ENCODE measurements around the gene ZACN.

ZACN gene

DNA sequence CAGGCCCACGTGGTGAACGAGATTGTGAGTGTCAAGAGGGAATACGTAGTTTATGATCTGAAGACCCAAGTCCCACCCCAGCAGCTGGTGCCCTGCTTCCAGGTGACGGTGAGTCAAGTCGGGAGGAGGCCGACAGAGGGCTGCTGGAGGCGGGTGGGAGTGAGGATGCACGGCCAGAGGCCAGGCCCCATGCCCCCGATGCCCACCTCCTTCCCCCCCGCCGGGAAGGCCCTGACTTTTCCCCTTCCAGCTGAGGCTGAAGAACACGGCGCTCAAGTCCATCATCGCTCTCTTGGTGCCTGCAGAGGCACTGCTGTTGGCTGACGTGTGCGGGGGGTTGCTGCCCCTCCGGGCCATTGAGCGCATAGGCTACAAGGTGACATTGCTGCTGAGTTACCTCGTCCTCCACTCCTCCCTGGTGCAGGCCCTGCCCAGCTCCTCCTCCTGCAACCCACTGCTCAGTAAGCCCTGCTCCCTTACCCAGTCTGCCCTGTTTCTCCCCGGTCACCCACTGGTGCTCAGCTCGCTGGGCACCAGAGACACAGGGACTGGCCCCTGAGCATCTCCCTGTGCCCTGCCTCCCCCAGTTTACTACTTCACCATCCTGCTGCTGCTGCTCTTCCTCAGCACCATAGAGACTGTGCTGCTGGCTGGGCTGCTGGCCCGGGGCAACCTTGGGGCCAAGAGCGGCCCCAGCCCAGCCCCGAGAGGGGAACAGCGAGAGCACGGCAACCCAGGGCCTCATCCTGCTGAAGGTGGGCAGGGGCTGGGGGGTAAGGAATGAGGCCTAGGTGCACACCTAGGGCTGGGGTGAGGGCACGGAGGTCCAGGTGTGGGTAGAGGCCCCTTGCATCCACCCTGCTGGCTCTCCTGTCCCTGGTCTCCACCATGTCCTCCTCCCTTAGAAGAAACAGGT lies 2.6 kb downstream of the ZACN start:
- DNase-seq (ENCODE audit: low read depth in 4 of 4, low spot score in 1 of 4), result no peak

GRCh38 chr17:76082326-76083251 lies 3.6 kb downstream of the ZACN start:
- DNase-seq (ENCODE audit: low read depth in 4 of 4, low spot score in 1 of 4), result no peak

GRCh38 chr17:76083536-76084182 lies 4.7 kb downstream of the ZACN start:
- DNase-seq (ENCODE audit: low read depth in 4 of 4, low spot score in 1 of 4), result no peak

GRCh38 chr17:76085066-76085730 lies 6.2 kb downstream of the ZACN start:
- no peak for DNase-seq (ENCODE audit: low read depth in 4 of 4, low spot score in 1 of 4)

- DNase-seq (ENCODE audit: low read depth in 4 of 4, low spot score in 1 of 4), result no peak
Observed at GRCh38 chr17:76085731-76086366, 6.9 kb downstream of the ZACN start.

- no peak for DNase-seq (ENCODE audit: low read depth in 4 of 4, low spot score in 1 of 4)
Observed at GRCh38 chr17:76086384-76086783, 7.4 kb downstream of the ZACN start.

GRCh38 chr17:76087531-76087930 lies 8.5 kb downstream of the ZACN start:
- DNase-seq (ENCODE audit: low read depth in 4 of 4, low spot score in 1 of 4), result no peak

DNA sequence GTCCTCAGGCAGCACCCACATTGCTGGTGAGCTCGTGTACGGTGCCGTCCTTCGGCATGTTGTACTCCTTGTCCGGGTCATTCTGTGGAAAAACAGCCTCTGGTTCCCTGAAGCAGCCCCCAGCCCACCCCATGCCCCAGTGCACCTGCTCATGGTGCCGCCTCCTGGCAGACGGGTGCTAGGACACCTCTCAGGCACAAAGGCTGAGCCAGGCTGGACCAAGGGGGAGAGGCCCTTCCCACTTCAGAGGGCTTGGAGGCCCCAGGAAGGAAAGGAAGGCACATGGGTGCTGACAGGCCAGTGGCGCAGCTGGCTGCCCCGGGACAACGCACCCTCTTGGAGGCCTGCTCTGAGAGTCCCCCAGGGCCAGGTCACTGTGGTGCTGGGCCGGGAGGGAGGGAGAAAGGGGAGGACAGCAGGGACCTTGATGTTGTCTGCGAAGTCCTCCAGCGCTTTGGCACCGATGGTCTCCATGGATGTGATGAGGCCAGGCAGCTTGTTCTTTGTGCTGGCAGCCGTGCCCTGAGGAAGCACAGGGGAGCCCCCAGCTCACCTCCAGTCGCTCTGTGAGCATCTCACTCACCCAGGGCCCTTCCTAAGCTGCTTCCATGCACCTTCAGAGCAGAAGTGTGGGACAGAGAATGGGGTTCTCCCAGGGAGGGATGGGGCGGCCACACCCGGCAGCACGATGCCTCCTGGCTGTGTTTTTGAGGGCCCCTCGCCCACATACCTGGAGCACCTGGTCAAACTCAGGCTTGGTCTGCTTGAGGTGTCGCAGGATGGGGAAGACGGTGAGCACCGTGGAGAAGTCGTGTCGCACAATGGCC lies 9.3 kb downstream of the ZACN start:
- DNase-seq (ENCODE audit: low read depth in 4 of 4, low spot score in 1 of 4), result no peak

DNA sequence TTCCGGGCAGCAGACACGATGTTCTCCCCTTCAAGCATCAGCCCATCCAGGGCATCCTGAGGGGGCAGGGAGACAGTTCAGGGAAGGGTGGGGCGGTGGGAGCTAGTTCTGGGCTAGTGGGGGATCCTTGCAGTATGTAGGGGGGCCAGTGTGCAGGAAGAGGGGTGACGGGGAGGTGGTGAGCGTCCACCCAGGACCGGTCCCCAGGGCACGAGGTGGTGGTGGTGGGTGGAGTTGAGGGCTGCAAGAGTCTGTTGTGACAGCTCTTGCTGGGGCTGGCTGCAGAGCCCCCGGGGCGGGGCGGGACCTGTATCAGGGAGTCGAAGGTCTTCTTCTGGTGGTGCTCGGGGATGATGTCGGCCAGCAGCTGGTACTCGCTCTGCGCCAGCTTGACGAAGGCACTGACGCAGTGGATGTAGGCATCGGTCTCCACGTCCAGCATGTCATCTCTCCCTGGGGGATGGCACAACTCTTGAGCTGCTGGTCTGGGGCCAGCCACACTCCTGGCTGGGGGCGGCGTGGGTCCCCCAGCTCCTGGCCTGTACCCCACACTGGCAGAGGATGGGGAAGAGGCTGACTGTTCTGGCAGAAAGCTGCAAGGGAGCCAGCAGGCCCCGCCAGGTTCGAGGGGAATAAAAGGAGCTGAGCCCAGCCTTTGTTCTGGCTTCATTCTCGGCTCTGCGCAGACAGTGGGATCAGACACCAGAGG lies 10.0 kb downstream of the ZACN start:
- no peak for DNase-seq (ENCODE audit: low read depth in 4 of 4, low spot score in 1 of 4)

DNA sequence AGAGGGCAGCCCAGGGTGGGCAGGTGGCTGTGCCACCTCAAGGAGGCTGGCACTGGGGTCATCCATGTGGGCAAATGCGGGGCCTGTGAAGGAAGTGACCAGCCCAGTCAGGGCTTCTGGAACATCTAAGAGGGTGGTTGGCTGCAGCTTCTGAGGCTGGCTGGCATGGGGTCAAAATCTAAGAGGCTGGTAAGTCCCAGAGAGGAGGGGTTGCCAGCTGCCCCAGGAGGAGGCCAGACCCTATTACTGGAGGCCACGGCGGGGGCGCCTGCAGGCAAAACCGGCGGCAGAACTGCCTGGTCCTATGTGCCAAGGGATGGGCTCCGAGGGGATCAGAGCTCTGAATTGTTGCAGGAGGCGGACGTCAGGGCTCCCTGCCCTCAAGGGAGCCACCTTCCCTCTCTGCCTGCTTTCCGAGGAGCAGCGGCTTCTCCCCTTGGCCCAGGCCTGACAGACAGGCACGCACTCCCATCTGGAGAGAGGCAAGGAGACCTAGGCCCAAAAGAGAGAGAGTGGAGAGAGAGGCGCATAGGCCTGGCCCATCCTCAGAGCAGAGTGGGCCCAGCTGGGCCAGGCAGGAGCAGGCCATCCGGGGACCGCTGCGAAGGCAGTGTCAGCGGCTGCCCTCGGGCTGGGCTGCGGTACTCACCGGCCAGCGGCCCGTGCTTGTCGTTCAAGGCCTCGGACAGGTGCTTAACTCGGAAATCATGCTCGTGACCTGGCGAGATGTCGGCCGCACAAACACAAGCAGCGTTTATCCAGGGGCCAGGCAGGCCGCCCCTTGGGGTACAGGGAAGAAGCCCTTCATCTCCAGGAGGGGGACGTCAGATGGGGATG lies 10.9 kb downstream of the ZACN start:
- no peak for DNase-seq (ENCODE audit: low read depth in 4 of 4, low spot score in 1 of 4)

DNA sequence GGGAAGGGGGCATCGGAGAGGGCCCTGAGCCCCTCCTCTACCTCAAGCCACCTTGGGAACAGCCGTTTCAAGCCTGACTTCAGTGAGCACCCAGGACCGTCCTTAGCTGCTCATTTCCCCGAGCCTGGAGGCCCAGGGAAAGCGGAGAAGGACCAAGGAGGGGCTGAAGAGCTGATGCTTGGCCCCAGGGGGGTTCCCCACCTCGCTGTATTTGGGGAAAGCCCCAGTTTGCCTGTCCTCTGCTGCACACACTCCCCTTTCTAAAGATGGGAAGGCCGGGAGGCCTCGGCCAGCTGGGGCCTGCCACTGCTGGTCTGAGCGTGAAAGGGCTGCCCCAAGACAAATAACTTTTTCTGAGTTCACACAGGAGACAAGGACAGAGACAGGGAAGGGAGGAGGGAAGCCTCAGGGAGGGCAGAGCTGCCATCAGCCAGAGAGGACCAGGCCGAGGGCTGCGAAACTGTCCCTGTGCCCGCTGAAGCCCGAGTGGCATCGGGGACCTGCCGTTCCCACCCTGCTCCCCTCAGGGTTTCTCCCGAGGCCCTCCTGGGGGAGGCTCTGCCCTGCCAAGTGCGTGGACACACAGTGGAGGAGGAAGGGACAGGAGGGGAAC lies 11.6 kb downstream of the ZACN start:
- DNase-seq (ENCODE audit: low read depth in 4 of 4, low spot score in 1 of 4), result no peak

DNA sequence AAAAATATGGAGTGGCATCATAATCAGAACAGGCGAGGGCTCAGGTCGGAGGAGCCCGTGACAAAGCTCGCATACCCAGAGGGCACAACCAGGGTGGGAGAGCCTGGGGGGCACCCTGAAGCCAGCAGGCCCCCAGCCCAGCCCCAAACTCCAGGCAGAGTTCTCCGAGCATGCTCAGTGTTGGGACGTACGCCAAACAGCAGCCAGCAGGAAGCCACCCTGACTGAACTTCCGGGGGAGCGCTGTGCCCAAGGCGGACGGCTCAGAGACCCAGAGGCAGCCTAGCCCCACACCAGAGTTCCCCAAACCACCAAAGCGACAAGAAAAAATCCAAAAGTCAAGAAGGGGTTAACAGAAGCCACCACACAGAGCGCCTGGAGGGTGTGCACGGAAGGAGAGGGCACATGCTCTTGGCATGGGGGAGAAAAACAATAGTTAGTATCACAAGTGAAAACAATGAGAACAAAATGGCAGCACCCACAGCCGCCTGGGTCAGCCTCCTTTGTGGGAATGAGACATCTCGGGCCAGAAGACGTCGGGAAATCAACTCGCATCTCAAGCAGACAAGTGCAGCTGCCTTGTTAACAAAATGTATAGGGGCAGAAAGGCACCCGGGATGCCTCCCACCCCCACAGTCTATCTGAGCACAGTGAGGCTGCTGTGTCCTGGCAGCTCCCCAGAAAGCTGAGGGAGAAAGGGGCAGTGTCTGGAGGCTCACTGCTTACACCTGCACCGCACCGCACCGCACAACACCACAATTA lies 12.7 kb downstream of the ZACN start:
- DNase-seq (ENCODE audit: low read depth in 4 of 4, low spot score in 1 of 4), result no peak

GRCh38 chr17:76092526-76093413 lies 13.8 kb downstream of the ZACN start:
- DNase-seq (ENCODE audit: low read depth in 4 of 4, low spot score in 1 of 4), result no peak

DNA sequence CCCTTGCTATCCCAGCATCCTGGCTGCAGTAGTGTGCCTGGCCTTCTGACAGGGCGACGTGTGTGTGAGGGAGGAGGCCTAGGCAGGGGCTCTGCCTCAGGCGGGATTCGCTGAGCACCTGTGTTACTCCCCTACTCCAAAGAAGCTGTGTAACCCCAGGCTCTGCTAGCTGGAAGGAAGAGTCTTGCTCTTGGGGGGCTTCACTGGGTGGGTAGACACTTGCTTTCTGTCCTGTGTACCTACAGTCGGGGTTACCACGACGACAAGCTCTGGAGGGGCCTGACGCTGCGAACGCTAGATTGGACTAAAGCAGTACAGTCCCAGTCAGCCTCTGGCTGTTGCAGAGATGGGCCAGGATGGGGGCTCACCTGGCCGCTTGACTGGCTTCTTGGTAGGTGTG lies 15.1 kb downstream of the ZACN start:
- DNase-seq (ENCODE audit: low read depth in 4 of 4, low spot score in 1 of 4), result no peak

- DNase-seq (ENCODE audit: low read depth in 4 of 4, low spot score in 1 of 4), result no peak
Observed at GRCh38 chr17:76095943-76096342, 17.0 kb downstream of the ZACN start.

GRCh38 chr17:76097716-76098295 lies 18.8 kb downstream of the ZACN start:
- DNase-seq (ENCODE audit: low read depth in 4 of 4, low spot score in 1 of 4), result no peak

Measured in stimulated activated CD4-positive, alpha-beta T cell treated with anti-CD3 and anti-CD28 coated beads, Interleukin-1b, Interleukin-23, amount 100 ng/mL, for 24 hours (primary cell).